Ammon's horn (tissue), 1 donor: ENCODE results near the gene FBXW2.

ENCODE experiments used
- DNase-seq: peaks from one replicate; pipeline ENCODE4 v3.0.0-alpha.2; 2016; ENCODE audit warnings: low spot score

The FBXW2 gene

GRCh38 chr9:120742951-120743416, 50.2 kb downstream of the FBXW2 start:
- no peak for DNase-seq

GRCh38 chr9:120741701-120742100, 51.5 kb downstream of the FBXW2 start:
- no peak for DNase-seq

GRCh38 chr9:120741191-120741590, 52.0 kb downstream of the FBXW2 start:
- DNase-seq, result no peak

- DNase-seq, result no peak
Observed at GRCh38 chr9:120740132-120740531, 53.1 kb downstream of the FBXW2 start.

- no peak for DNase-seq
Observed at GRCh38 chr9:120737416-120738165, 55.6 kb downstream of the FBXW2 start.

- no peak for DNase-seq
Observed at GRCh38 chr9:120736881-120737280, 56.3 kb downstream of the FBXW2 start.

GRCh38 chr9:120735415-120736126, 57.6 kb downstream of the FBXW2 start:
- peak; percentile 22 for DNase-seq

GRCh38 chr9:120734607-120735410, 58.4 kb downstream of the FBXW2 start:
- peak; percentile 30 for DNase-seq

- DNase-seq, result peak; percentile 66
Observed at GRCh38 chr9:120733190-120733589, 60.0 kb downstream of the FBXW2 start.

GRCh38 chr9:120730654-120731514, 62.3 kb downstream of the FBXW2 start:
- no peak for DNase-seq

- no peak for DNase-seq
Observed at GRCh38 chr9:120729791-120730241, 63.4 kb downstream of the FBXW2 start.

GRCh38 chr9:120726484-120726883, 66.7 kb downstream of the FBXW2 start:
- DNase-seq, result no peak

- no peak for DNase-seq
Observed at GRCh38 chr9:120725907-120726306, 67.3 kb downstream of the FBXW2 start.

- no peak for DNase-seq
Observed at GRCh38 chr9:120724757-120725400, 68.3 kb downstream of the FBXW2 start.

- DNase-seq, result no peak
Observed at GRCh38 chr9:120723565-120723964, 69.7 kb downstream of the FBXW2 start.

- no peak for DNase-seq
Observed at GRCh38 chr9:120720404-120720803, 72.8 kb downstream of the FBXW2 start.

GRCh38 chr9:120718316-120718715, 74.9 kb downstream of the FBXW2 start:
- DNase-seq, result no peak

- DNase-seq, result no peak
Observed at GRCh38 chr9:120717176-120717575, 76.0 kb downstream of the FBXW2 start.

GRCh38 chr9:120716483-120716882, 76.7 kb downstream of the FBXW2 start:
- DNase-seq, result no peak

- DNase-seq, result peak; percentile 38
Observed at GRCh38 chr9:120715389-120715924, 77.8 kb downstream of the FBXW2 start.
